CD4-positive, alpha-beta T cell treated with Interferon gamma for 1 hour (primary cell): ENCODE results near the gene ITPA.

ENCODE experiments used
- DNase-seq: peaks from one replicate; pipeline ENCODE4 v3.0.0-alpha.2; 2020

Gene ITPA

DNA sequence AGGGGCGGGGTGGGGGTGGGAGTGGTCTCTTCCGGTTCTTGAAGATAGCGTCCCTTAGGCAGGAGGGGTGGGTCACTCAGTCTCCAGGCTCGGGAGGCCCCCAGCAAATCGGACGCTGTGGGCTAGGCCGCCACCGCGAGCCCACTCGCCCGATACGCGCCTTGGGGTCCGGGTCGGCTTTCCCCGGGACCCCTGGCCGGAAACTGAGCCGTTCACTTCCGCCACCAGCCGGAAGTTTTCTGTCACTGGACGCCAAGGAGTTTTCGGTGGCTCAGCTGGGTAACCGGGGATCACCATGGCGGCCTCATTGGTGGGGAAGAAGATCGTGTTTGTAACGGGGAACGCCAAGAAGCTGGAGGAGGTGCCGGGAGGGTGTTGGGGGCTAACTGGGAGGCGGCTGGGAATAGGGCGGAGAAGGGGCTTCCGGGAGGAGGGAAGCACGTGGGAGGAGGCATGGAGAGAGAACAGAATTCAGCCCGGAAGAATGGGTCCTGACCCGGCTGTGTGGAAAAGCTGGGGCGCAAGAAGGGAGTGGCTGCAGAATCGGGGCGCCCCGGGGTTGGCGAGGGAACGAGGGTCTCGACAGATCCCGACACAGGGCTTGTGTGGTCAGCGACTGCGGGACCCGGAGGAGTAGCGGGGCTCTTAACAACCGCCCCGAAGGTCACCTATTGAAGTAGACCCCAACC, at the start of gene ITPA:
TSS of gene ITPA (plus strand) at position 242 of the 689 bp plus-strand sequence. CDS start at position 296, 54 bp downstream.
- DNase-seq, result peak; percentile 51

DNA sequence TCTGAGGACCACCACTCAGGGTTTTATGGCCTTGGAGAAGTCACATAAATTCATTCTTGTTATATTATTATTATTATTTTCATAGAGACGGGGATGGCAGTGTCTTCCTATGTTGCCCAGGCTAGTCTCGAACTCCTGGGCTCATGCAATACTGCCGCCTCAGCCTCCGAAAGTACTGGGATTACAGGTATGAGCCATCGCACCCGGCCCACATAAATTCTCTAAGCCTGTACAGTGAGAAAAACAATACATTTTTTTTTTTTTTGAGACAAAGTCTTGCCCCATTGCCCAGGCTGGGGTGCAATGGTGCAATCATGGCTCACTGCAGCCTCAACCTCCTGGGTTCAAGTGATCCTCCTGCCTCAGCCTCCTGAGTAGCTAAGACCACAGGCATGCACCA, 48.9 kb upstream of the ITPA start:
- DNase-seq, result no peak

GRCh38 chr20:3161316-3162079, 47.8 kb upstream of the ITPA start:
- no peak for DNase-seq

- no peak for DNase-seq
These were observed 47.2 kb upstream of the ITPA start for GRCh38 chr20:3162080-3162611.

- no peak for DNase-seq
These were observed 45.9 kb upstream of the ITPA start for GRCh38 chr20:3163099-3164042.

- DNase-seq, result no peak
These were observed 45.1 kb upstream of the ITPA start for GRCh38 chr20:3164043-3164762.

- no peak for DNase-seq
These were observed 44.4 kb upstream of the ITPA start for GRCh38 chr20:3164763-3165410.

- DNase-seq, result no peak
These were observed 43.6 kb upstream of the ITPA start for GRCh38 chr20:3165473-3166337.

GRCh38 chr20:3166338-3166912, 42.9 kb upstream of the ITPA start:
- no peak for DNase-seq

DNA sequence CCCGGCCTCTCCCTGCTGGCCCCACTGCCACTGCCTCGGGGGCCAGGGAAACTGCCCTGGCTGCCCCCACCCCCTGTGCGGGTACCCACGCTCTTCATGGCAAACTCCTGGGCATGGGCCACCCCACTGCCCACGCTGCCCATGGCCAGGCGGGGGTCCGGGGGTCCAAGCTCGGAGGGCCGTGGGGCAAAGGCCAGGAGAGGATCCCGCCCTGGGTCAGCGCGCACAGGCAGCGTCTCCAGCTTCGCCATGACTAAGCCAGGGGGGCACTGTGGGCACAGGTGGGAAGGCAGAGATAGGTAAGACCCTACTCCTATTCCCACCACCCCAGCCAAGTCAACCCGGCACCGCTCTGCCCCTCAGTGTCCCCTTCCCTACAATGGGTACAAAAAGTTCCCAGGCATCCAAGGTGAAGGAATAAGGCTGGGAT, 42.4 kb upstream of the ITPA start:
- DNase-seq, result no peak

DNA sequence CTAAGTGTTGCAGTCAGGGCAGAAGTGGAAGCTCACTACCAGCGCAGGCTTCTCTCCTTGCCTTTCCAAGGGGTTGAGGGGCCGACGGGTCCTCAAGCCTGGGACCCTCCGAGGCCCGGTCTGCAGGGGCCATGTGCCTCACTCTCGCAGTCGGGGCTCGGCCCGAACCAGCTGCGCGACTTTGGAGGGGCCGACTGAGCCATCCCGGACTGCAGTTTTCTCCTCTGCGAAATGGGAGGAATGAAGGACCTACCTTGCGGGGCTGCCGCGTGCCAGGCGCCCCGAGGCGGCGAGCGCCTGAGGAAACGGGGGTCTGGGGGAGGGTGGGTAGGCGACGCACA, 41.6 kb upstream of the ITPA start:
- no peak for DNase-seq

GRCh38 chr20:3168079-3168828, 41.0 kb upstream of the ITPA start:
- no peak for DNase-seq

- no peak for DNase-seq
These were observed 40.3 kb upstream of the ITPA start for GRCh38 chr20:3168829-3169590.

GRCh38 chr20:3171391-3172125, 37.7 kb upstream of the ITPA start:
- no peak for DNase-seq

- DNase-seq, result no peak
These were observed 37.0 kb upstream of the ITPA start for GRCh38 chr20:3172126-3172932.

- peak; percentile 92 for DNase-seq
These were observed 36.2 kb upstream of the ITPA start, which contains the start of gene LZTS3 for GRCh38 chr20:3172933-3173609. Gene LZTS3, minus strand, starts transcription at chr20:3173549. Its CDS starts 6,386 bp downstream, at chr20:3167163.
